Measurements from ENCODE around the gene BTBD17.
A peak's percentile ranks its signal among the peaks of the same experiment; 100 is the strongest.

Gene BTBD17

GRCh38 chr17:74335529-74336062 is 26.1 kb downstream of the BTBD17 start:
- DNase-seq (ENCODE audit: low read depth in 2 of 2) = no peak

GRCh38 chr17:74334393-74335039 is 27.2 kb downstream of the BTBD17 start:
- no peak for DNase-seq (ENCODE audit: low read depth in 2 of 2)

- DNase-seq (ENCODE audit: low read depth in 2 of 2) = no peak
These were observed 28.8 kb downstream of the BTBD17 start for GRCh38 chr17:74332763-74333283.

GRCh38 chr17:74332017-74332650 is 29.5 kb downstream of the BTBD17 start:
- DNase-seq (ENCODE audit: low read depth in 2 of 2) = no peak

DNA sequence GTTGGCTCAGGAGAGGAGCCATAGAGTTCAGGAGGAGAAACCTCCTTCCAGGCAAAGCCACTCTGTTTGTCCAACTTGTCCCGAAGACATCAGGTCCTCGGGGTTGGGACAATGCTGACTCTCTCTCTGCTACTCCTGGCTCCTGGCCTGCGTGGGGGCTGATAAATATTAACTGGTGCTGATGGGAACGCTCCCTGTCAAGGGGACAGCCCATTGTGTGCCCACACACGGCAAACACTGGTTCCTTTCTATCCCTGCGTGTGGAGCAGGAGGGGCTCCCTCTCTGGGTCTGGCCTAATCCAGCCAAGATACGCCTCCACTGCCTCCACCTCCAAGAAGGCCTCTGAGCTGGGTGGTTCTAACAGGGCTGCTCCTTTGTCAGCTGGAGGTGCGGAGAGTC is 31.2 kb downstream of the BTBD17 start:
- no peak for DNase-seq (ENCODE audit: low read depth in 2 of 2)

GRCh38 chr17:74329378-74329777 is 32.3 kb downstream of the BTBD17 start:
- DNase-seq (ENCODE audit: low read depth in 2 of 2) = no peak

DNA sequence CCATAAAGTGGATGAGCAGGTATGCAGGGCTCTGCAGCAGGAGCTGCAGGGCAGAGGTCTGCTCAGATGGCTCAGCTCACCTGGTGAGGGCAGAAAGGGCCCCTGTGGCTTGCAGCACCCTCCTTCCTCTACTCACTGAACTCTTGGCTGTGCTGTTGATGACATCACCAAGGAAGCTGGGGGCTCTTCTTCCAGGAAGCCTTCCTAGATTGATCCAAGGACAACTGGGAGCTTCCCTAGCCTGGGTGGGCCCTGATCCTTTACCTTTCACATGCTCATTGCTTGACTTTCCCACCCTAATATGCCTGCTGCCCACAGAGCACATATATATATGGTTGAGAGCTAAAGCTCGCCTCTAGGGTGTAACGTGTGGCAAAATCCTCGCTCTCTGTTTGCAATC is 33.2 kb downstream of the BTBD17 start:
- no peak for DNase-seq (ENCODE audit: low read depth in 2 of 2)

GRCh38 chr17:74326506-74326905 is 35.2 kb downstream of the BTBD17 start:
- no peak for DNase-seq (ENCODE audit: low read depth in 2 of 2)

DNA sequence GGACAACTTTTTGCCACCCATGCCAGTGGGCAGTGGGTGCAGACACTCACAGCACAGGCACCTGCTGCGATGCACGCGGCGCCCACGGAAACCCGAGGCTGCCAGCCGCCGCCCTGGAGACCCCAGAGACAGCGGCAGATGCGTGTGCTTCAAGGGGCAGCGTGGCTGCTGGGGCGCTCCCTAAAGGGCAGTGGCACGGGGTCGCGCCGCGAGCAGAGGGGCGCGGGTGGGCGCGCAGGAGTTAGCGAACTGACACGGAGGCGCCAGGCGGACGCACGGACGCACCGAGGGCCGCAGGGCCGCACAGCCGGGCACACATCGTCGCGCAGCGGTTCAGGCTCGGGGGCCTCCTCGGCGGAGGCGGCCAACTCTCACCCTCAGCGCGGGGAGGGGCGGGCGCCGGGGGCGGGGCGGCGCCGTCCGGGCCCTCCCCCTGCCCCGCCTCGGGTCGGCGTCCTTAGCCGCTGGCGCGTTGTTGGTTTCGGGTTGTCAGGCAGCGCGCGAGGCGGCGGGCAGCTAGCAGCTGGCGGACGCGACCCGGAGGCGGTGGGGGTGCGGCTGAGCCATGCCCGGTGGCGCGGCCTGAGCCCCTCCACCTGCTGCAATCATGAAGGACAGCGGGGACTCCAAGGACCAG is 35.8 kb downstream of the BTBD17 start, which contains the start of gene KIF19:
KIF19 (plus strand) TSS at position 484 of the 637 bp plus-strand sequence; CDS start at position 608, 124 bp downstream.
- peak; percentile 34 to 55 for DNase-seq (ENCODE audit: low read depth in 2 of 2)

DNA sequence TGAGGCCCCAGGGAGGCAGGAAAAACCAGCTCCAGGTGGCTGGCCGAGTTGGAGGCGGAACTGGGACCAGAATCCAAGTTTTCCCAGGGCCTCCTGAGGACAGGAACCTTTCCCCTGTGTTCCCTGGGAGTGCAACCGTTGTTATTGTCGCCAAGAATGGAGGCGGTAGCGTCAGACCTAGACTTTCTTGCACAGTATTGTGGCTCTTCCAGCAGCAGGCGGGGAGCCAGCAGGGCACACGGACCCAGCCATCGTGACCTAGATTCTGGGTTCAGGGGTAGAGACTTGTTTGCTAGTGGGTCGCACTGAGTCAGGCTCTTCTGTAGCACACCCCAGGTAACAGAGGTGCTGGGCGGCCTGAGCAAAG is 36.3 kb downstream of the BTBD17 start:
- DNase-seq (ENCODE audit: low read depth in 2 of 2) = no peak

GRCh38 chr17:74324521-74324920 is 37.1 kb downstream of the BTBD17 start:
- no peak for DNase-seq (ENCODE audit: low read depth in 2 of 2)

DNA sequence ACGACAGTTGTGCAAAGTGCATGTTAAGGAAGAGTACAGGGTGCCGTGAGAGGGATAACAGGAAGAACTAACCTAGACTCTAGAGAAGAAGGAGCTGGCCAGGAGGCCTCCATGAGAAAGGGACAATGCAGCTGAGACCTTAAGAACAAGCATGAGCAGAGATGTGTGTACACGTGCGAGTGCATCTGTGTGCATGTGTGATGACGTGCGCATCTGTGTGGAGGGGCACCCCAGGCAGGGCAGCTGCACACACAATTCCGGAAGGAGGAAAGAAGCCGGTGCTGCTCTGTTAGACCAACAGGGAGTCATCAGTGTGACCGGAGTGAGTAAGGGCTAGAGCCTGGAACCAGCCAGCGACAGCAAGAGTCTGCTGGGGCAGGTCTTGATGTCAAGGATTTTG is 43.3 kb downstream of the BTBD17 start:
- no peak for DNase-seq (ENCODE audit: low read depth in 2 of 2)

DNA sequence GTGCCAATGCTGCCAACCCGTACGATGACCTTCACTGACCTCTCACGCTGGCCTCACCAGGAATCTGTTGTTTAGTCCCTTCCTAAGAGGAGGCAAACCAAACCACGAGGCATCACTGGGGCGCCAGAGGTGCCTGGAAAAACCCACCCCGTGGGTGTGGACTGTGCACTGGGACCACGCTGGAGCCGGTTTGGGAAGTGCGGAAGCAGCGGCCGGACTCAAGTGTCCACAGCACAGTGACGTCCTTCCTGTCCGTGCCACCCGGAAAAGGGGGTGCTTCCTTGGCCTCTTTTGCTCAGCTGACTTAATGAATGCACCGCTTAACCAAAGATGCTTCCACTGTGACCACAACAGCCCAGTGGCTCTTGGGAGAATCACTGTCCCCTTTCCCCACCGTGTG is 44.6 kb downstream of the BTBD17 start:
- DNase-seq (ENCODE audit: low read depth in 2 of 2) = no peak

- no peak for DNase-seq (ENCODE audit: low read depth in 2 of 2)
These were observed 45.4 kb downstream of the BTBD17 start for GRCh38 chr17:74316220-74316619.

GRCh38 chr17:74314877-74315276 is 46.8 kb downstream of the BTBD17 start:
- DNase-seq (ENCODE audit: low read depth in 2 of 2) = no peak

DNA sequence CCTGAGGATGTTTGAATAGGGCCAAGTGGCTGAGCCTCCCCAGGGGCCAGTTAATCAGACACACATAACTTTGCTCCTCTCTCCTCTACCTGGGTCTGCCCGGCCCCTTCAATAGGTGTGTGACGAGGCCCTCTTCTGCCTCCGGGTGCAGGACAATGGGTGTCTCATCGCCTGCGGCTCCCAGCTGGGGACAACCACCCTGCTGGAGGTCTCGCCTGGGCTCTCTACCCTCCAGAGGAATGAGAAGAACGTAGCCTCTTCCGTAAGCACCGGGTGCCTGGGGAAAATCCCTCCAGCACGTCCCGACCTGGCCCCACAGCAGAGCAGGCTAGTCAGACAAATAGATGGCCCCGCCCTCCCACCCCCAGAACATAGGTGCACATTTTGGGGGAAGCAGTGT is 51.8 kb downstream of the BTBD17 start:
- DNase-seq (ENCODE audit: low read depth in 2 of 2) = no peak

DNA sequence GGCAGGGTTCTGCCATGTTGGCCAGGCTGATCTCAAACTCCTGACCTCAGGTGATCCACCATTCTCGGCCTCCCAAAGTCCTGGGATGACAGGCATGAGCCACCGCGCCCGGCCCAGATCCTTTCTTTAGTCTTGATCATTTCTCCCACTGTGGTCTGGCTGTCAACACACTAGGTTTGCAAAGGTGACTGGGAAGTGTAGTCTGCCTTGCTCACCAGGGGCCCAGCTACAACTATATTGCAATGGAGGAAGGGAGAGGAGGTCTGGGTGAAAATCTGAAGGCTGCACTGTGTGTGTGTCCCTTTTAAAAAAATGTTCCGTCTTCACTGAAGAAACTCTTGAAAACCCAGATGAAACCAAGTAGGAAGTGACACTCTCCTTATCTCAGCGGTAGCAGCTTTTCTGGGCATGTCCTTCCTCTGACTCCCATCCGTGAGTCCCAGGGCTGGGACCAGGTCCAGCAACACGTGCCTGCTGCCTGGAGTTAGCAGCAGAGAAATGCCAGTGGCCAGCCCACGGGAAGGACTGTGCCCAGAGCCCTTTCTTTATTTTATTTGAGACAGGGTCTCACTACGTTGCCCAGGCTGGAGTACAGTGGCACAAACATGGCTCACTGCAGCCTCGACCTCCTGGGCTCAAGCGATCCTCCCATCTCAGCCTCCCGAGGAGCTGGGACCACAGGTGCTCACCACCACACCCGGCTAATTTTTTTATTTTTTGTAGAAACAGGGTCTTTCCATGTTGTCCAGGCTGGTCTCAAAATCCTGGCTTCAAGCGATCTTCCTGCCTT is 53.5 kb downstream of the BTBD17 start:
- DNase-seq (ENCODE audit: low read depth in 2 of 2) = no peak

Data from stimulated activated CD4-positive, alpha-beta T cell treated with anti-CD3 and anti-CD28 coated beads, Interleukin-1b, Interleukin-23, amount 100 ng/mL, for 4 hours (primary cell).